AG09319 (cell line): ENCODE results near the gene MINDY4.
"Not testable (repeated sequence)": the region's sequence is repeated elsewhere in the genome, so short reads cannot be mapped to it uniquely, and the experiment has no call there.

Experiments
- DNase-seq: peaks from one replicate; pipeline ENCODE4 v3.0.0-alpha.2; 2010; ENCODE audit warnings: low read depth; ENCODE audit errors: extremely low read depth
- TF ChIP-seq, protein P1 (sequence below): IDR thresholded peaks from 2 replicates; pipeline ENCODE4 v1.5.1; 2011; ENCODE audit warnings: low read depth, mild to moderate bottlenecking, inconsistent platforms, low read length, moderate library complexity

The MINDY4 gene

DNA sequence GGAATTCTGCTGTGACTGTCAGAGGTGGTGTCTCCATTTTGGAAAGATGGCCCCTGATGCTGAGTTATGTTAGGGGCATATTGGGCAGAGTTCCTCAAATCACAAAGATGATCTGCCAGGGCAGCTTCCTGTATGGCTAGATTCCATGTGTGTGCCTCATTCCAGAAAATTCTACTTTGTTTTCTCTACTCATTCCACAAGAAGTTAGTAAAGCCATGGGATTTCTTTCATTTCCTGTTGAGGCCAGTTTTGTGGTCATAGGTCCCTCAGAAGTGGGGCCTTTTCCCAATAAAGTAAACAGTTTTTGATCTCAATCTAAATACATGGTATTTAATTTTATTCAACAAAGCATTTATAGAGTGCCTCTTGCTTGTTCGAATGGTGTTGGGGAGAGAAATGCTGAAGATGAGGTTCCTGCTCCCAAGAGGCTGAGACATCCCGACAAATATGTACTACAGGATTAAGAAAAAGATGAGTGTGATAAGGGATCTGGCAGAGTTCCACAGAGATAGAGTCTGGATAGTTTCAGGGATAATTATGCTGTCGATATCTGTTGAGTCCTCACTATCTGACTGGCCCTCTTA is 33.0 kb downstream of the MINDY4 start:
- DNase-seq = peak; percentile 62

DNA sequence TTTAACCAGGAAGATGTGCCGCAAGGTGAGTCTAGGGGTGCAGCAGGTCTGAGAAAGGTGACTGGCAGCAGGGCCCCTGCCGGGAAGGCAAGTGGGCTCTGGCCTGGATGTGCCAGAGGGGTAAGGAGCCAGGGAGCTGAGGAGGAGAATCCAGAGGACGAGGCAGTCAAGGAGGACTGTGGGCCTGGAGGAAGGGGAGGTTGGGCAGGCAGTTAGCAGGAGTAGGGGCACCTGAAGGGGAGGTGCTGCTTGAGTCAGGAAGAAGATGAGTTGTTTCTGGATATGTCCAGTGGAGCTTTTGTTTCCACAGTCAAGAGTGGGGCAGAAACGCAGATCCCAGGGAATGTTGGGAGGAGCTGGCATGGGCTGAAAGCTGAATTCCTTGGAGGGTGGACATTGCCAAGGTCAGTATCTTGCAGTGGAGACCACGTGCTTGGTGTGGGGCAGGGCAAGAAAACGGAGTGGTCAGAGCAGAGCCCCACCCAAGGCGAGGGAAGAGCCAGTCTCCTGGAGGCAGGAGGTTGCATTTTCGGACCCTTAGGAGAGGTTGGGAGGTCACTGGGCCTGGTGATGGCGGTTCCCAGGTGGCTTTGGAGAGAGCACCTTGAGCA is 34.0 kb downstream of the MINDY4 start:
- DNase-seq = no peak
- TF ChIP-seq, protein P1, sequence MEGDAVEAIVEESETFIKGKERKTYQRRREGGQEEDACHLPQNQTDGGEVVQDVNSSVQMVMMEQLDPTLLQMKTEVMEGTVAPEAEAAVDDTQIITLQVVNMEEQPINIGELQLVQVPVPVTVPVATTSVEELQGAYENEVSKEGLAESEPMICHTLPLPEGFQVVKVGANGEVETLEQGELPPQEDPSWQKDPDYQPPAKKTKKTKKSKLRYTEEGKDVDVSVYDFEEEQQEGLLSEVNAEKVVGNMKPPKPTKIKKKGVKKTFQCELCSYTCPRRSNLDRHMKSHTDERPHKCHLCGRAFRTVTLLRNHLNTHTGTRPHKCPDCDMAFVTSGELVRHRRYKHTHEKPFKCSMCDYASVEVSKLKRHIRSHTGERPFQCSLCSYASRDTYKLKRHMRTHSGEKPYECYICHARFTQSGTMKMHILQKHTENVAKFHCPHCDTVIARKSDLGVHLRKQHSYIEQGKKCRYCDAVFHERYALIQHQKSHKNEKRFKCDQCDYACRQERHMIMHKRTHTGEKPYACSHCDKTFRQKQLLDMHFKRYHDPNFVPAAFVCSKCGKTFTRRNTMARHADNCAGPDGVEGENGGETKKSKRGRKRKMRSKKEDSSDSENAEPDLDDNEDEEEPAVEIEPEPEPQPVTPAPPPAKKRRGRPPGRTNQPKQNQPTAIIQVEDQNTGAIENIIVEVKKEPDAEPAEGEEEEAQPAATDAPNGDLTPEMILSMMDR = no peak

More for the DNA sequence above, 33.0 kb downstream of the MINDY4 start:
- TF ChIP-seq, protein P1 = no peak

DNA sequence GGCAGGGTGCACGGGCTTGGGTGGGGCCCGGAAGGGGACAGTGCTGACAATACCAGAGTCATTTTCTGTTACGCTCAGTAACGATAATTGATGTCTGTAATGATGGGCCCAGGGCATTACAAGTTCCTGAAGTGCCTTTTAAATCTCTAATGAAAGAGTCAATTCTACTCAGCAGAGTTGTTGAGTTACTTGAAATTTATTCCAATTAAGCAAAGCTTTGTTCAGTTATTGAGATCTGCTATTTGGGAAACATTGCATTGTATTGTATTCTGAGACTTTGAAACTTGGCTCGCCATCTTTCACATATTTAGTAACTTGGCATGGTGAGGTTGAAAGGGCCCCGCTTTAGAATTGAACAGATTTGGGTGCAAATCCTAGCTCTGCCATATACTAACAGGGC is 34.7 kb downstream of the MINDY4 start:
- DNase-seq = no peak
- TF ChIP-seq, protein P1 = no peak

DNA sequence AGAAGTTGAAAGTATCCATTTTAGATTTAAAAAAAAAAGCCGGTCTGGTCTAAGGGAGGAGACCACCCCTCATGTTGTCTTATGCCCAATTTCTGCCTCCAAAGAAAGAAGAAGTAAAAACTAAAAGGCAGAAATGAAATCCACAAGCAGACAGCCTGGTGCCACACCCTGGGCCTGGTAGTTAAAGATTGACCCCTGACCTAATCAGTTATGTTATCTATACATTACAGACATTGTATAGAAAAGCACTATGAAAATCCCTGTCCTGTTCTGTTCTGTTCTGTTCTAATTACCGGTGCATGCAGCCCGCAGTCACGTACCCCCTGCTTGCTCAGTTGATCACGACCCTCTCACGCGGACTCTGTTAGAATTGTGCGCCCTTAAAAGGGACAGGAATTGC is 36.3 kb downstream of the MINDY4 start:
- not testable (repeated sequence) for DNase-seq

DNA sequence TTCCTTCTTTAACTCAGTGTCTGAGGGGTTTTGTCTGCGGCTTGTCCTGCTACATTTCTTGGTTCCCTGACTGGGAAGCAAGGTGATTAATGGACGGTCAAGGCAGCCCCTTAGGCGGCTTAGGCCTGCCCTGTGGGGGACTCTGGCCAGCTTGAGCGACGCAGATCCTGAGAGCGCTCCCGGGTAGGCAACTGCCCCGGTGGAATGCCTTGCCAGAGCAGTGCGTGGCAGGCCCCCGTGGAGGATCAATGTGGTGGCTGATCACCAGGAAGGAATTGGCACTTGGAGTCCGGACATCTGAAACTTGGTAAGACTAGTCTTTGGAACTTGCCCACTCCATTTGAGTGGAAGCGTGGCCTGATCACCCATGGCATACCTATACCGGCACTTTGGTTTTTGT is 36.7 kb downstream of the MINDY4 start:
- not testable (repeated sequence) for DNase-seq

DNA sequence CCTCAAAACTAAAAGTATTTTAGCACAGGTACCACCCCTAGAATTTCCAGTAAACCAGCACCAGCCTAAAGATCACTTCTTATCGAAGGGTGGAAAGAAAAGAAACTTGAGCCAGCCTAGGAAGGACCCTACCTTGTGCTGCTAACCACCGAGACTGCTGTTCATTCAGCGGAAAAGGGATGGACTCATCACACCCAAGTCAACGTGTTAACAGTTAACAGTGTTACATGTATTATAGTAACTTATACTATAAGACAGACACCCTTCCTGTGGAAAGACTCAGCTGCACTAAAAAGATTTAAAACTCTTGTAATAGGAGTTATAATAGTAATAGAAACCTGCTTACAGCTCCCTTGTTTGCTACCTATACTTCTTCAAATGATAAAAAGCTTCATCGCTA is 39.8 kb downstream of the MINDY4 start:
- DNase-seq = no peak
- TF ChIP-seq, protein P1 = no peak

DNA sequence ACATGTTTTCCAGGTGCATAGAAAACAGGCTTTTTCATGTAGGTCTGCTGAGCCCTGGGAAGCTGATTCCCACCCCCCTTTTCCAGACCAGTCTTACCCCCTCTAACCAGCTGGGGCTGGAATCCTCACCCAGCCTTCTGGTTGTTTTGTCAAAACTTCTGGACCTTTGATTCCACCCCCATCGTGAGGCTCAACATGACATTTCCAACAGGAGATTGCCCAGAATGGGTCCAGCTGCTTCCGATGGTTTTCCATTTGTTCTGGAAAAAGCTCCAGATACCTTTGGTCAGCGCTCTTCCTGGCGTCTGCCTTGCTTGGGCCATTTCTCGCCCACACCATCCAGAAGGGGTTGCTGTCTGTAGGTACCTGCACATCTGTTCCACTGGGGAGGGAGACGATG is 41.5 kb downstream of the MINDY4 start:
- TF ChIP-seq, protein P1 = no peak
- no peak for DNase-seq

DNA sequence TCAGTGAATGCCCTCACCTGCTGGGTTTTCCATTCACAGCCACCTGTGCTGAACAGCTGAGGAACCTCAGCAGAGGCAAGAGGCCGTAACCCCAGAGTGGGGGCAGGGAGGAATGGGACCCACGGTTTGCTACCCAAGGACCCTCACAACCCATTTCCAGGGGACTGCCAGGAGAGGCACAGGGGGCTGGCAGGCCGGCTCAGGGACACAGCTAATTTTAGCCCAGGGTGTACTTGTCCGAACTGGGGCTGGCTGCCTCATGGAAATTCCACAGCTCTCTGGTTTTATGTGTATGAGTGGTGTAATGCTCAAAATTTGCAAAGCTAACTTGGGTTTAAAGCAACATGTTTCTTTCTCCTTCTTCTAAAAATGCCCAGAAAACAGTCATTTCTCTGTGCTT is 42.2 kb downstream of the MINDY4 start:
- TF ChIP-seq, protein P1 = no peak
- DNase-seq = no peak
